NCI-H2107 treated with DMSO at 0.1 percent for 48 hours (cell line): ENCODE results near the gene ADM5.

Source experiments
- DNase-seq: peaks from one replicate; lab custom pipeline; 2025; ENCODE audit not compliant: unreplicated experiment; lab: John Stamatoyannopoulos, UW

ADM5 gene

GRCh38 chr19:49689133-49690078, at the start of gene ADM5:
Gene ADM5 (plus strand): TSS chr19:49689594. CDS start chr19:49689838, 244 bp downstream.
- peak; percentile 42 for DNase-seq

GRCh38 chr19:49640113-49640898, 49.1 kb upstream of the ADM5 start, which contains the start of gene RRAS:
Gene RRAS (minus strand): TSS chr19:49640143. CDS start chr19:49640098, 45 bp downstream.
- peak; percentile 99 for DNase-seq

- peak; percentile 95 for DNase-seq
These were observed 47.5 kb upstream of the ADM5 start, which contains the start of gene SCAF1 for GRCh38 chr19:49641688-49642491. Gene SCAF1 (plus strand): TSS chr19:49642209. CDS start chr19:49645027, 2,818 bp downstream.

- no peak for DNase-seq
These were observed 46.8 kb upstream of the ADM5 start for GRCh38 chr19:49642492-49643035.

- no peak for DNase-seq
These were observed 45.9 kb upstream of the ADM5 start for GRCh38 chr19:49643466-49643865.

GRCh38 chr19:49645592-49645991, 43.8 kb upstream of the ADM5 start:
- no peak for DNase-seq

- DNase-seq, result no peak
These were observed 43.4 kb upstream of the ADM5 start for GRCh38 chr19:49645995-49646394.

- DNase-seq, result no peak
These were observed 42.8 kb upstream of the ADM5 start for GRCh38 chr19:49646586-49646985.

- DNase-seq, result no peak
These were observed 38.2 kb upstream of the ADM5 start for GRCh38 chr19:49651029-49651819.

GRCh38 chr19:49651820-49652550, 37.4 kb upstream of the ADM5 start:
- no peak for DNase-seq

GRCh38 chr19:49652551-49653465, 36.6 kb upstream of the ADM5 start:
- no peak for DNase-seq

GRCh38 chr19:49653466-49653806, 36.0 kb upstream of the ADM5 start:
- no peak for DNase-seq

- DNase-seq, result no peak
These were observed 34.8 kb upstream of the ADM5 start for GRCh38 chr19:49654581-49654980.

- no peak for DNase-seq
These were observed 33.6 kb upstream of the ADM5 start for GRCh38 chr19:49655570-49656455.

- DNase-seq, result no peak
These were observed 32.8 kb upstream of the ADM5 start for GRCh38 chr19:49656456-49657109.

- no peak for DNase-seq
These were observed 31.8 kb upstream of the ADM5 start for GRCh38 chr19:49657493-49658138.
